Measurements from ENCODE around the gene ITCH. TPM values are rescaled to one million over a fixed set of nuclear protein-coding genes. Genes with fewer than 3 reads are reported as not detected.
"Not testable (repeated sequence)": the region's sequence is repeated elsewhere in the genome, so short reads cannot be mapped to it uniquely, and the experiment has no call there.

Gene ITCH
- total RNA-seq, 4 donors from 2014 or later, result 50.3 to 67.6 (median 55.2) TPM

DNA sequence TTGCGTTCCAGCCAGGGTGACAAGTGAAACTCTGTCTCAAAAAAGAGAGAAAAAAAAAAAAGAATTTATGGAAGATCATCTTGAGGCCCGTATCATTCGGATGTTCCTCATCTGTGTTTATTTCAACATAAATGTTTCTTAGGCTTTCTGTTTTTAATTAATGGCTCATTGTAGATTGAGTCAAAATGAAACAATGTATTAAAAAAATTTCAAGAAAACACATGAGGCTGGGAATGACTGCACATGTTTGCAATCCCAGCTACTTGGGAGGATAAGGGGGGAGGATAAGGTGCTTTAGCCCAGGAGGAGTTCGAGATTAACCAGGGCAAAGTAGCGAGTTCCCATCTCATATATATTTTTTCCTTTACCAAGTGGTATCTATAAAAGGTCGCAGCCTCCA lies 47.3 kb downstream of the ITCH start:
- no peak for ATAC-seq (ENCODE audit: low FRiP score)
- no peak for DNase-seq (ENCODE audit: low spot score)

DNA sequence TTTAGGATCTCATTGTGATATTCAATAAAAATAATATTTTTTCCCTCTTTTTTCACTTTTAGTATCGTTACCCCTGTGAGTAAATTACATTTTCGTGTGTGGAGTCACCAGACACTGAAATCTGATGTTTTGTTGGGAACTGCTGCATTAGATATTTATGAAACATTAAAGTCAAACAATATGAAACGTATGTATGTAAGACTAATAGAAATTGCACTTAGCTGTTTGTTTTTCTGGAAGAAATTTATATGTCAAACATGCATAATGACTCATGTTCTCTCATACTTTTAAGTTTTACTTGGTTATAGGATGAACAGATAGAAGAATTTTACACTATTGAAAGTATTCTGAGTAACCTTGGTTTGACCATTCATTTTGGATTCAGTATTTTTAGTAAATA lies 49.4 kb downstream of the ITCH start:
- TF ChIP-seq, protein P1, sequence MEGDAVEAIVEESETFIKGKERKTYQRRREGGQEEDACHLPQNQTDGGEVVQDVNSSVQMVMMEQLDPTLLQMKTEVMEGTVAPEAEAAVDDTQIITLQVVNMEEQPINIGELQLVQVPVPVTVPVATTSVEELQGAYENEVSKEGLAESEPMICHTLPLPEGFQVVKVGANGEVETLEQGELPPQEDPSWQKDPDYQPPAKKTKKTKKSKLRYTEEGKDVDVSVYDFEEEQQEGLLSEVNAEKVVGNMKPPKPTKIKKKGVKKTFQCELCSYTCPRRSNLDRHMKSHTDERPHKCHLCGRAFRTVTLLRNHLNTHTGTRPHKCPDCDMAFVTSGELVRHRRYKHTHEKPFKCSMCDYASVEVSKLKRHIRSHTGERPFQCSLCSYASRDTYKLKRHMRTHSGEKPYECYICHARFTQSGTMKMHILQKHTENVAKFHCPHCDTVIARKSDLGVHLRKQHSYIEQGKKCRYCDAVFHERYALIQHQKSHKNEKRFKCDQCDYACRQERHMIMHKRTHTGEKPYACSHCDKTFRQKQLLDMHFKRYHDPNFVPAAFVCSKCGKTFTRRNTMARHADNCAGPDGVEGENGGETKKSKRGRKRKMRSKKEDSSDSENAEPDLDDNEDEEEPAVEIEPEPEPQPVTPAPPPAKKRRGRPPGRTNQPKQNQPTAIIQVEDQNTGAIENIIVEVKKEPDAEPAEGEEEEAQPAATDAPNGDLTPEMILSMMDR (IDR thresholded peaks at IDR 0.05), result no peak
- no peak for ATAC-seq (ENCODE audit: low FRiP score)
- DNase-seq (ENCODE audit: low spot score), result no peak

More for the DNA sequence above, 47.3 kb downstream of the ITCH start:
- TF ChIP-seq, protein P1 (IDR thresholded peaks at IDR 0.05), result no peak

GRCh38 chr20:34414525-34414924 lies 51.5 kb downstream of the ITCH start:
- DNase-seq (ENCODE audit: low spot score); ATAC-seq (ENCODE audit: low FRiP score): not testable (repeated sequence)

- DNase-seq (ENCODE audit: low spot score), result no peak
- no peak for ATAC-seq (ENCODE audit: low FRiP score)
- TF ChIP-seq, protein P1 (IDR thresholded peaks at IDR 0.05), result no peak
These were observed 52.0 kb downstream of the ITCH start for GRCh38 chr20:34415079-34415478.

DNA sequence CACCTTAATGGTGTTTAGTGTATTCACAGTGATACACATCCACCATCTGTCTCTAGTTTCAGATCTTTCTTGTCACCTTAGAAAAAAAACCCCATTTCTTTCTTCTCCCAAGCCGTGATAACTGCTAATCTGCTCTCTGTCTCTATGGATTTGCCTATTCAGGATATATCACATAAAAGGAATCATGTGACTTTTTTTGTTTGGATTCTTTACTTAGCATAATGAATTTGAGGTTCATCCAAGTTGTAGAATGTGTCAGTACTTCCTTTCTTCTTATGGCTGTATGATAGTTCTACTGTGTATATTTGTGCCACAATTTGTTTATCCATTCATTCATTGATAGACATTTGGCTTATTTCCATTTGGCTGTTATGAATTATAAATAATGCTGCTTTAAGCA lies 57.1 kb downstream of the ITCH start:
- TF ChIP-seq, protein P1 (IDR thresholded peaks at IDR 0.05), result no peak

DNA sequence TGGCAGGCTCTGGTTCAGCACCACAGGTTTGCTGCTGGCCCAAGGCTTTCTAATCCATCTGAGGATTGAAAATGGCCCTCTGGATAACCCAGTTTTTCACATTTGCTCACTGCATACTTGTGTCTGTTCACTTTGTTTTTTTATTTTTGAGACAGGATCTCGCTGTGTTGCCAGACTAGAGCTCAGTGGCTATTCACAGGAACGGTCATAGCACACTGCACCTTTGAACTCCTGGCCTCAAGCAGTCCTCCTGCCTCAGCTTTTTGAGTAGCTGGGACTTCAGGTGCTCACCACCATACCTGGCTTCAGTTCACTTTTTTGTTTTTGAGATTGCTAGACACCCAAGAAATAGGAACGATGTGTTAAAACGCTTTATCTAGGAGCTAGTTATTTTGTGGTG lies 57.9 kb downstream of the ITCH start:
- TF ChIP-seq, protein P1 (IDR thresholded peaks at IDR 0.05), result no peak
- no peak for ATAC-seq (ENCODE audit: low FRiP score)
- no peak for DNase-seq (ENCODE audit: low spot score)

More for the DNA sequence above, 57.1 kb downstream of the ITCH start:
- no peak for ATAC-seq (ENCODE audit: low FRiP score)
- no peak for DNase-seq (ENCODE audit: low spot score)

DNA sequence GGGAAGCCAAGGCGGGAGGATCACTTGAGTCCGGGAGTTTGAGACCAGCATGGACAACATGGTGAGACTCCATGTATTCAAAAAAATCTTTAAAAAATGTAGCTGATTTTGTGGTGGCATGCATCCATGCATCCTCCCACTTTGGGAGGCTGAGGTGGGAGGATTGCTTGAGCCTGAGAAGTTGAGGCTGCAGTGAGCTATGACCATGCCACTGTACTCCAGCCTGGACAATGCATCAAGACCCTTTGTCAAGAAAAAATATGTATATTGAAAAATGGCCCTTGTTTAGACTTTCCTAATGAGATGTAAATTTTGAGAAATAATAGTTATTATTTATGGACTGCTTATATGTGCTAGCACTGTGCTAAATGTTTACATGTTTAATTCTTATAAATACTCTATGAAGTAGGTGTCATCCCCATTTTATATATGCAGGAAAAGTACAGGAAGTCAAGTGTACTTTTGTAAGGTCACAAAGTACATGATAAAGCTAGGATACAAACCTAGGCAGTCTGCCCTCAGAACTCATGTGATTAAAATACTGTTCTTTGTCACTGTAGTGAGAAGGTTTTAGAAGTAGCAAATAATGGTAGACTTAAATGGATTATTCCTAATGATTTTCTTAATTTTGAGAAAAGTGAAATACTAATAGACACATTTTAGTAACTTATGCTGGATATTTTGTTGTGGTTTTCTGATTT lies 58.8 kb downstream of the ITCH start:
- DNase-seq (ENCODE audit: low spot score) (no peak), ATAC-seq (ENCODE audit: low FRiP score) (no peak)
- TF ChIP-seq, protein P1 (IDR thresholded peaks at IDR 0.05), result no peak

- DNase-seq (ENCODE audit: low spot score); ATAC-seq (ENCODE audit: low FRiP score): not testable (repeated sequence)
These were observed 62.1 kb downstream of the ITCH start for GRCh38 chr20:34425032-34425690.

Measured in omental fat pad (tissue), 4 donors.